Astrocyte (in vitro differentiated cells and primary cell): ENCODE measurements around the gene ANKRD45. TPM values are rescaled to one million over a fixed set of nuclear protein-coding genes. Genes with fewer than 3 reads are reported as not detected.

Experiments
- DNase-seq: peaks from one replicate; pipeline ENCODE4 v3.0.0-alpha.2; 2010; ENCODE audit warnings: low read depth
- FAIRE-seq: peaks from 2 replicates; lab custom pipeline; 2011; peaks lifted over from hg19 to GRCh38; lab: Jason Lieb, UNC
- H2AFZ ChIP-seq: 2 replicates; pipeline ENCODE4 v1.6.0; 2012; ENCODE audit warnings: low read depth, low read length, inconsistent platforms
- H3K27ac ChIP-seq: 2 replicates; pipeline ENCODE4 v1.5.1; 2011; ENCODE audit warnings: low read depth, low read length, inconsistent platforms
- H3K27me3 ChIP-seq: 2 replicates; pipeline ENCODE4 v1.6.0; 2011; ENCODE audit warnings: low read length, inconsistent platforms; ENCODE audit not compliant: insufficient read depth
- H3K36me3 ChIP-seq: 2 replicates; pipeline ENCODE4 v1.5.1; 2011; ENCODE audit warnings: low read length, inconsistent platforms; ENCODE audit not compliant: insufficient read depth
- H3K4me1 ChIP-seq: 2 replicates; pipeline ENCODE4 v1.5.1; 2011; ENCODE audit warnings: low read length, inconsistent platforms; ENCODE audit not compliant: insufficient read depth
- H3K4me2 ChIP-seq: 2 replicates; pipeline ENCODE4 v1.6.0; 2012; ENCODE audit warnings: low read length, inconsistent platforms
- H3K4me3 ChIP-seq: 2 replicates; pipeline ENCODE4 v1.5.1; 2011; ENCODE audit warnings: low read depth, mild to moderate bottlenecking, low read length, inconsistent platforms; ENCODE audit not compliant: insufficient read depth
- H3K79me2 ChIP-seq: 2 replicates; pipeline ENCODE4 v1.6.0; 2012; ENCODE audit warnings: mild to moderate bottlenecking, low read length, inconsistent platforms; ENCODE audit not compliant: insufficient read depth
- H3K9ac ChIP-seq: 2 replicates; pipeline ENCODE4 v1.6.0; 2012; ENCODE audit warnings: mild to moderate bottlenecking, low read length, inconsistent platforms
- H3K9me3 ChIP-seq: 2 replicates; pipeline ENCODE4 v1.5.1; 2012; ENCODE audit warnings: low read depth, mild to moderate bottlenecking, low read length, inconsistent platforms; ENCODE audit not compliant: insufficient read depth
- H4K20me1 ChIP-seq: 2 replicates; pipeline ENCODE4 v1.6.0; 2012; ENCODE audit warnings: low read length, inconsistent platforms; ENCODE audit not compliant: insufficient read depth
- H3K27ac Mint-ChIP-seq: one replicate; pipeline ENCODE4 v1.8.0; 2021; ENCODE audit warnings: mild to moderate bottlenecking, mixed read lengths; ENCODE audit not compliant: unreplicated experiment
- H3K27me3 Mint-ChIP-seq: one replicate; pipeline ENCODE4 v1.8.0; 2021; ENCODE audit warnings: low read depth, mixed read lengths; ENCODE audit not compliant: unreplicated experiment
- H3K36me3 Mint-ChIP-seq: one replicate; pipeline ENCODE4 v1.8.0; 2021; ENCODE audit warnings: low read depth, mixed read lengths; ENCODE audit not compliant: unreplicated experiment
- H3K4me1 Mint-ChIP-seq: one replicate; pipeline ENCODE4 v1.8.0; 2021; ENCODE audit warnings: low read depth, mixed read lengths; ENCODE audit not compliant: unreplicated experiment
- H3K4me3 Mint-ChIP-seq: one replicate; pipeline ENCODE4 v1.8.0; 2021; ENCODE audit warnings: mild to moderate bottlenecking, moderate library complexity, mixed read lengths; ENCODE audit not compliant: unreplicated experiment
- H3K9me3 Mint-ChIP-seq: one replicate; pipeline ENCODE4 v1.8.0; 2021; ENCODE audit warnings: mild to moderate bottlenecking, mixed read lengths; ENCODE audit not compliant: unreplicated experiment
- EZH2 ChIP-seq: IDR thresholded peaks from 2 replicates; pipeline ENCODE4 v1.6.1; 2012; ENCODE audit warnings: mild to moderate bottlenecking, low read length, inconsistent platforms; ENCODE audit not compliant: insufficient read depth
- total RNA-seq: library from RNA; stranded (reverse); gene quantifications from 2 replicates; pipeline ENCODE4 v1.2.1, GENCODE V29; 2021
- TF ChIP-seq, protein P1 (sequence below): IDR thresholded peaks from 2 replicates; pipeline ENCODE4 v1.5.1; 2011; ENCODE audit warnings: low read depth, mild to moderate bottlenecking, inconsistent platforms, low read length, moderate library complexity; ENCODE audit not compliant: insufficient read depth

The ANKRD45 gene
- total RNA-seq, 1 donor from 2014 or later: 1.4 TPM

DNA sequence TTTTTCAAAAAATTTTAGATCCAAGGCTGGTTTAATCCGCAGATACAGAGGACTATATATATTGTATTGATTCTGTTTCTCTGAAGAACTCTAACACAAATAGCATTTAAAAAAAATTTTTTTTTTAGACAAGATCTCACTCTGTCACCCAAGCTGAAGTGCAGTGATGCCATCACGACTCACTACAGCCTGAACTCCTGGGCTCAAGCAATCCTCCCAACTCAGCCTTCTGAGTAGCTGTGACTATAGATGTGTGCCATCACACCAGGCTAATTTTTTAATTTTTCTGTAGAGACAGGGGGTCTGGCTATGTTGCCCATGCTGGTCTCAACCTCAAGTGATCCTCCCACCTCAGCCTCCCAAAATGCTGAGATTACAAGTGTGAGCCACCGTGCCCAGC, 3.0 kb downstream of the ANKRD45 start:
- peak; percentile 1 for DNase-seq
- TF ChIP-seq, protein P1, sequence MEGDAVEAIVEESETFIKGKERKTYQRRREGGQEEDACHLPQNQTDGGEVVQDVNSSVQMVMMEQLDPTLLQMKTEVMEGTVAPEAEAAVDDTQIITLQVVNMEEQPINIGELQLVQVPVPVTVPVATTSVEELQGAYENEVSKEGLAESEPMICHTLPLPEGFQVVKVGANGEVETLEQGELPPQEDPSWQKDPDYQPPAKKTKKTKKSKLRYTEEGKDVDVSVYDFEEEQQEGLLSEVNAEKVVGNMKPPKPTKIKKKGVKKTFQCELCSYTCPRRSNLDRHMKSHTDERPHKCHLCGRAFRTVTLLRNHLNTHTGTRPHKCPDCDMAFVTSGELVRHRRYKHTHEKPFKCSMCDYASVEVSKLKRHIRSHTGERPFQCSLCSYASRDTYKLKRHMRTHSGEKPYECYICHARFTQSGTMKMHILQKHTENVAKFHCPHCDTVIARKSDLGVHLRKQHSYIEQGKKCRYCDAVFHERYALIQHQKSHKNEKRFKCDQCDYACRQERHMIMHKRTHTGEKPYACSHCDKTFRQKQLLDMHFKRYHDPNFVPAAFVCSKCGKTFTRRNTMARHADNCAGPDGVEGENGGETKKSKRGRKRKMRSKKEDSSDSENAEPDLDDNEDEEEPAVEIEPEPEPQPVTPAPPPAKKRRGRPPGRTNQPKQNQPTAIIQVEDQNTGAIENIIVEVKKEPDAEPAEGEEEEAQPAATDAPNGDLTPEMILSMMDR: no peak
- no peak for TF ChIP-seq EZH2

DNA sequence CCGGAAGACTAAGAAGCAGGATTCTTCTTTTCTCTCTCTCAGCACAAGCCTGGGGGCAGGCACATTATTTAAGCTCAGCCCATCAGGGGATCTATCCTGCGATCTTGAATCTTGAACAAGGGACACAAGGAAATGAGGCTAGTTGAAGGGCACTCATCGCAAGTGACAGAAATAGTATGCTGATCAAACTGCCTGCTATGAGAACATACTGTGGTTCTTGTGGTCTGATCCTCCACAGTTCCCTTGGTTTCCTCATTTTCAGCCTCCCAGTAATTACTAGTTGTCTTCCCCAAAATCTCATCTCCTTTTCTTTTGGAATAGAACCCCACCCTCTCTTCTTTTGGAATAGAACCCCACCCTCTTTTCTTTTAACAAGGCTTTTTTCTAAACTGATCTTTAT, 6.5 kb downstream of the ANKRD45 start:
- H3K79me2 ChIP-seq: no peaks in the 10 kb centered on the region

More for the DNA sequence above, 3.0 kb downstream of the ANKRD45 start:
- Histone ChIP-seq H3K4me3 (no peak overlapping the region), H4K20me1 (no peaks in the 10 kb centered on the region), H3K27ac (no peak overlapping the region), H3K4me1 (peaks cover 4% of the 10 kb centered on the region), H3K79me2 (no peaks in the 10 kb centered on the region), H3K9me3 (no peaks in the 10 kb centered on the region), H3K9ac (no peak overlapping the region), H3K4me2 (no peak overlapping the region), H2AFZ (no peak overlapping the region), H3K27me3 (no peaks in the 10 kb centered on the region), H3K36me3 (no peaks in the 10 kb centered on the region)
- Mint-ChIP-seq H3K4me1 (peaks cover 33% of the 10 kb centered on the region), H3K4me3 (no peak overlapping the region), H3K36me3 (peaks cover 9% of the 10 kb centered on the region), H3K27ac (peak overlapping the region; percentile 75), H3K27me3 (no peaks in the 10 kb centered on the region), H3K9me3 (peaks cover 2% of the 10 kb centered on the region)
- FAIRE-seq: no peak

DNA sequence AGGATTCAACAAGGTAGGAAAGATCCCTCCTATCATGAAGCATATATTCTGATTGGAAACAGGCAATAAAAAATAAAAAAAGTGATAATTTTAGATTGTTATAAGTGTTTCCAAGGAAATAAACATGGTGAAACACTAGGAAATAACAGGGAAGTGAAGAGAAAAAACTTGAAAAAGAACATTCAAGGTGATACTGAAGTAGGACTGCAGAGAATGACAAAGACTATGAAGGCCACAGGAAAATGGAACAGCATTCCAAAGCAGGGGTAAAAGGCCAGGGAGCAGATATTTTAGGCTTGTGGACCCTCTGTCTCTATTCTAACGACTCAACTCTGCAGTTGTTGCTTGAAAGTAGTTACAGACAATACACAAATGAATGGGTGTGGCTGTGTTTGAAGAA, 7.9 kb downstream of the ANKRD45 start:
- Histone ChIP-seq H3K4me1 (no peaks in the 10 kb centered on the region), H3K79me2 (no peaks in the 10 kb centered on the region), H3K36me3 (no peaks in the 10 kb centered on the region), H3K4me2 (no peak overlapping the region), H3K9ac (no peak overlapping the region), H2AFZ (no peak overlapping the region), H3K27me3 (no peaks in the 10 kb centered on the region), H3K4me3 (no peak overlapping the region), H3K9me3 (no peaks in the 10 kb centered on the region), H4K20me1 (no peaks in the 10 kb centered on the region), H3K27ac (no peak overlapping the region)
- Mint-ChIP-seq H3K27ac (no peak overlapping the region), H3K9me3 (peaks cover 6% of the 10 kb centered on the region), H3K36me3 (peaks cover 19% of the 10 kb centered on the region), H3K27me3 (no peaks in the 10 kb centered on the region), H3K4me3 (no peak overlapping the region), H3K4me1 (peaks cover 21% of the 10 kb centered on the region)
- FAIRE-seq (no peak), DNase-seq (no peak)
- TF ChIP-seq, protein P1: no peak
- TF ChIP-seq EZH2: no peak

More for the DNA sequence above, 6.5 kb downstream of the ANKRD45 start:
- no peaks in the 10 kb centered on the region for H3K9me3 ChIP-seq
- no peak overlapping the region for H3K27ac ChIP-seq
- no peaks in the 10 kb centered on the region for H3K36me3 ChIP-seq
- H3K4me3 ChIP-seq: no peak overlapping the region
- no peaks in the 10 kb centered on the region for H4K20me1 ChIP-seq
- H3K27me3 ChIP-seq: no peaks in the 10 kb centered on the region
- Mint-ChIP-seq H3K27ac (peak overlapping the region; percentile 67), H3K4me3 (peak overlapping the region; percentile 47), H3K4me1 (peaks cover 29% of the 10 kb centered on the region), H3K36me3 (peaks cover 21% of the 10 kb centered on the region), H3K9me3 (peaks cover 6% of the 10 kb centered on the region), H3K27me3 (no peaks in the 10 kb centered on the region)
- no peaks in the 10 kb centered on the region for H3K4me1 ChIP-seq
- no peak overlapping the region for H3K4me2 ChIP-seq
- no peak overlapping the region for H3K9ac ChIP-seq
- no peak for FAIRE-seq
- no peak overlapping the region for H2AFZ ChIP-seq
- no peak for TF ChIP-seq EZH2
- TF ChIP-seq, protein P1: no peak
- no peak for DNase-seq
